ENCODE results near the gene ARID1B.

Gene ARID1B

GRCh38 chr6:157125531-157125930, 348.4 kb downstream of the ARID1B start:
- no peak overlapping the region for H2AFZ ChIP-seq
- no peaks in the 10 kb centered on the region for H3K4me1 ChIP-seq
- no peak overlapping the region for H3K27ac ChIP-seq
- no peaks in the 10 kb centered on the region for H3K9me3 ChIP-seq (ENCODE audit: control insufficient read depth, low read length)
- no peak overlapping the region for H3K4me3 ChIP-seq (ENCODE audit: low read depth, low read length)
- H3K9ac ChIP-seq: no peak overlapping the region
- H3K79me2 ChIP-seq: peaks cover 4% of the 10 kb centered on the region
- no peaks in the 10 kb centered on the region for H3K36me3 ChIP-seq (ENCODE audit: control insufficient read depth, insufficient read depth, low read length)
- H3K27me3 ChIP-seq (ENCODE audit: control insufficient read depth, insufficient read depth, low read length): no peaks in the 10 kb centered on the region
- TF ChIP-seq CTCF (IDR thresholded peaks at IDR 0.05): no peak
- H3K4me2 ChIP-seq (ENCODE audit: low read length): no peak overlapping the region

GRCh38 chr6:157126183-157127098, 349.3 kb downstream of the ARID1B start:
- H3K9me3 ChIP-seq (ENCODE audit: control insufficient read depth, low read length): no peaks in the 10 kb centered on the region
- peaks cover 4% of the 10 kb centered on the region for H3K79me2 ChIP-seq
- H3K27ac ChIP-seq: no peak overlapping the region
- H3K4me3 ChIP-seq (ENCODE audit: low read depth, low read length): no peak overlapping the region
- TF ChIP-seq CTCF (IDR thresholded peaks at IDR 0.05): no peak
- no peak overlapping the region for H3K4me2 ChIP-seq (ENCODE audit: low read length)
- no peak overlapping the region for H2AFZ ChIP-seq
- no peak overlapping the region for H3K9ac ChIP-seq
- H3K27me3 ChIP-seq (ENCODE audit: control insufficient read depth, insufficient read depth, low read length): no peaks in the 10 kb centered on the region
- no peaks in the 10 kb centered on the region for H3K36me3 ChIP-seq (ENCODE audit: control insufficient read depth, insufficient read depth, low read length)
- no peaks in the 10 kb centered on the region for H3K4me1 ChIP-seq

- no peak for TF ChIP-seq CTCF (IDR thresholded peaks at IDR 0.05)
- no peaks in the 10 kb centered on the region for H3K9me3 ChIP-seq (ENCODE audit: control insufficient read depth, low read length)
- no peak overlapping the region for H3K4me2 ChIP-seq (ENCODE audit: low read length)
- H3K9ac ChIP-seq: no peak overlapping the region
- H3K4me3 ChIP-seq (ENCODE audit: low read depth, low read length): no peak overlapping the region
- peaks cover 4% of the 10 kb centered on the region for H3K79me2 ChIP-seq
- no peaks in the 10 kb centered on the region for H3K27me3 ChIP-seq (ENCODE audit: control insufficient read depth, insufficient read depth, low read length)
- no peaks in the 10 kb centered on the region for H3K36me3 ChIP-seq (ENCODE audit: control insufficient read depth, insufficient read depth, low read length)
- H2AFZ ChIP-seq: no peak overlapping the region
- H3K4me1 ChIP-seq: no peaks in the 10 kb centered on the region
- H3K27ac ChIP-seq: no peak overlapping the region
Observed at GRCh38 chr6:157128235-157128775, 351.1 kb downstream of the ARID1B start.

- Histone ChIP-seq H3K79me2 (no peaks in the 10 kb centered on the region), H3K9ac (no peak overlapping the region), H3K27me3 (ENCODE audit: control insufficient read depth, insufficient read depth, low read length) (no peaks in the 10 kb centered on the region), H3K4me1 (no peaks in the 10 kb centered on the region), H3K9me3 (ENCODE audit: control insufficient read depth, low read length) (no peaks in the 10 kb centered on the region), H2AFZ (no peak overlapping the region), H3K27ac (no peak overlapping the region), H3K36me3 (ENCODE audit: control insufficient read depth, insufficient read depth, low read length) (no peaks in the 10 kb centered on the region), H3K4me2 (ENCODE audit: low read length) (no peak overlapping the region), H3K4me3 (ENCODE audit: low read depth, low read length) (no peak overlapping the region)
- no peak for TF ChIP-seq CTCF (IDR thresholded peaks at IDR 0.05)
Observed at GRCh38 chr6:157131250-157131649, 354.1 kb downstream of the ARID1B start.
